T-helper 9 cell (primary cell): ENCODE data around the gene ZNF581.

Source experiments
- DNase-seq: peaks from one replicate; pipeline ENCODE4 v3.0.0-alpha.2; 2020

The ZNF581 gene

GRCh38 chr19:55633861-55634260 lies 9.6 kb upstream of the ZNF581 start:
- DNase-seq, result no peak

DNA sequence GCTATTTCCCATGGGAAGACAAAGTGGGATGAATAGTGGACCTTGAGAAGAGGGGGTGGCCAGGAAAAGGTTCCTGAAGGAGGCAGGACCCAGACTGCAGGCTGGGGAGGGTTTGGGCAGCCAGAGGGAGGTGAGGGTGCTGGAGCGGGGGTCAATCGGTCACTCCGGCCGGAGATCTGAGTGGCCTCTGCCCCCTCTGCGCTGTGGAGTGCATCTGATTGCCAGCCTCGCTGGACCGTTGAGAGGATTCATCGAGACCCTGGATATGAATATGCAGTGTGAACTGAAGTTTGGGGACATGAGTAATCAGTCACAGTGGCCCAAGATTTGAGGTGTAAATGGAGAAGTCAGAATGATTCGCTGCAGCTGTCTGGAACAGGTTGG lies 8.1 kb upstream of the ZNF581 start:
- no peak for DNase-seq

DNA sequence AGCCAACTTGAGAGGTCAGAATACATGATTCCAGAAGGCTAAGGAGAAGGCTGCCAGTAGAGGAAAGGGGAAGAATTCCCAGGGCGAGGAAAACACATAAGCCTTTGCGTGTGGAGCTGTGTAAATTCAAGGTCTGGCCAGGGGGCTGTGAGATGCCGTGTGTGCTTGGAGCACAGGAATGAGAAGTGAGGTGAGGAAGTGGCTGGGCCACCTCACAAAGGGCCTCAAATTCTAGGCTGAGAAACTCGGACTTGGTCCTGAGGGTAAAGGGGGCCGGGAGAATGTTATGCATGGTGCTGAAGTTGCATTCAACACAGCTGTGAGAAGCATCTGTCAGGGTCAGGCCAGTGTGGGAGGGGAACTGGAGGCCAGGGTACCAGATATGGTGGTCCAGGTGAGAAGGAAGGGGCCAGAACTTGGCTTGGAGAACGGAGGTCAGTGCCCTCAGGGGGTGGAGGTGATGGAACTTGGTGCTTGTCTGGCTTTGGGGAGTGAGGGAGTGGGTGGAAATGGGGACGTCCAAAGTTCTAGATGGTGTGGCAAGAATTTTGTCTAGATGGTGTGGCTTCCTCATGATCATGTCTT lies 7.5 kb upstream of the ZNF581 start:
- no peak for DNase-seq

GRCh38 chr19:55636723-55637122 lies 6.7 kb upstream of the ZNF581 start:
- no peak for DNase-seq

DNA sequence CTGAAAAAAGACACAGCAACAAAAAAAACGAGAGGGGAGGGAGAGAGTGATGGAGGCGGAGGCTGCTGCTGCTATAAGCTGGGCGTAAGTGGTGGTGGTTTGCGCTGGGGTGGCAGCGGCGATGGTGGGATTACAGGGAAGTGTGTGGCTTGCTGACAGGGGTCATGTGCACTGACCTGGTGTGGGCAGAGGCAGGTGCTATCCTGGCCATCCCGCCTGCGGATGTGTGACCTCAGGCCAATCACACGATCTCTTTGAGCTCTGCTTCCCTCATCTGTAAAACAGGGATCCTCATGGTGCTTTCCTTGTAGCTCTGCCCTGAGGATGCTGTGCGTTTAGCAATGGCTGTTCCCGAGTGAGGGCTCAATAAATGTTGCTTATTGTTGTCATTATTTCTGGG lies 5.9 kb upstream of the ZNF581 start:
- DNase-seq, result no peak

GRCh38 chr19:55638864-55639359 lies 4.5 kb upstream of the ZNF581 start:
- DNase-seq, result peak; percentile 46

DNA sequence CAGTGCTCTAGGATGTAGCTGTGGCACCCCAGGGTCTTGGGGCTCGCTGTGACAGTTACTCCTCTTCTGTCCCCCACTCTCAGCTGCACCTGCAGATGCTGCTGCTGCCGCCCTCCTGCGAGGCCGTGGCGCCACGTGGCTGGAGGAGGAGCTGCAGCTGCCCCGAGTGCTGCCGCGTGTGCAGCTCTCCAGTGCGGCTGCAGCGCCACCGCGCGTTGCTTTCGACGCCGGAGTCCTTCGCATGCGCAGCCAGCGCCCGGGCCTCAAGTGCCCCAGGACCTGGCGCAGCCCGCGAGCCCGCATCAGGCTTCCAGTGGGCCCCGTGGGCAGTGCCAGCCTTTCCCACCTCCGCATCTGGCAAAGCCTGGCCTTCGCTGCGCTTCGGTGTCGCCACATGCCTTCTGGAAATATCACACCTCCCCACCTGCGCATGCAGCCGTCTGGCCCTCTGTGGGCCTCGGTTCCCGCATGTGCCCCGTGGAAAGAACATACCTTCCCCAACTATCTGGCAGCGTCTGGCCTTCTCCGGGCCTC lies 3.3 kb upstream of the ZNF581 start:
- peak; percentile 54 for DNase-seq

- DNase-seq, result peak; percentile 34
Measured at GRCh38 chr19:55640577-55641425, 2.6 kb upstream of the ZNF581 start, which contains the start of gene ZNF580. ZNF580 (plus strand) TSS chr19:55641002; CDS start chr19:55642509, 1,507 bp downstream.

- DNase-seq, result no peak
Measured at GRCh38 chr19:55641426-55642152, 1.9 kb upstream of the ZNF581 start.

DNA sequence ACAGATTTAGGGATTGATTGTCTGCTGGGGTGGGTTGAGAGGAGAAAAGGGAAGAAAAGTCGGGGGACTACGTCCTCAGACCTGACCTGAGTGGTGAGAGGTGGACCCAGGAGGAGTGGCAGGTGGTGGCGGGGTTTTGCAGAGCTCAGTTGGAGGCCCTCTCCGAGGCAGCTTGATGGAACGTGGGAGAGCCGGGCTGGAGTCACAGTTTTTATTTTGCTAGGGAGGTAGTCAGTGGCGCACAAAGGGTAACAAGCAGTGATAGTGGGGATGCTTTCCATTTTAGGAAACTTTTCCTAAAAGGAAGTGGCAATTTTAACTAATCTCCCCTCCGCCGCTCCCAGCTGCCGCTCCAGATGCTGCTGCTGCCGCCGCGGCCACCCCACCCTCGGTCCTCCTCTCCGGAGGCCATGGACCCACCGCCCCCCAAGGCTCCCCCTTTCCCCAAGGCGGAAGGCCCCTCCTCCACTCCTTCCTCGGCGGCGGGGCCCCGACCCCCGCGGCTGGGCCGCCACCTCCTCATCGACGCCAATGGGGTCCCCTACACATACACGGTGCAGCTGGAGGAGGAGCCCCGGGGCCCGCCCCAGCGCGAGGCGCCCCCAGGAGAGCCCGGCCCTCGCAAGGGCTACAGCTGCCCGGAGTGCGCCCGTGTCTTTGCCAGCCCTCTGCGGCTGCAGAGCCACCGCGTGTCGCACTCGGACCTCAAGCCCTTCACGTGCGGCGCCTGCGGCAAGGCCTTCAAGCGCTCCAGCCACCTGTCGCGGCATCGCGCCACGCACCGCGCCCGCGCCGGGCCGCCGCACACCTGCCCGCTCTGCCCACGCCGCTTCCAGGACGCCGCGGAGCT lies 1.1 kb upstream of the ZNF581 start:
- DNase-seq, result no peak

DNA sequence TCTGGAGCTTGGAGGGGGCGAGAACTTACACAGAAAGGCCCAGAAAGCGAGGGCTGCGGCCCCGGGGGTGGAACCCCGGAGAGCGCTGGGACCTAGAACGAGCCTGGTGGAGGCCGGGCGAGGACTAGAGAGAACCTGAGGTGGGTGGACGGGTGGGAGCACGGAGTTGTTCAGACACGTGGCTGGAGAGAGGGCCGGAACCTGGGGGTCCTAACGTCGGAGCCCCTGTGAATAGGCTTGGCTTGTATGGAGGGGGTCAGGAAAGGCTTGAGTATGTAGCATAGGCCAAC lies 383 bp downstream of the ZNF581 start:
- DNase-seq, result no peak

GRCh38 chr19:55644191-55644833 lies 863 bp downstream of the ZNF581 start:
- DNase-seq, result no peak

DNA sequence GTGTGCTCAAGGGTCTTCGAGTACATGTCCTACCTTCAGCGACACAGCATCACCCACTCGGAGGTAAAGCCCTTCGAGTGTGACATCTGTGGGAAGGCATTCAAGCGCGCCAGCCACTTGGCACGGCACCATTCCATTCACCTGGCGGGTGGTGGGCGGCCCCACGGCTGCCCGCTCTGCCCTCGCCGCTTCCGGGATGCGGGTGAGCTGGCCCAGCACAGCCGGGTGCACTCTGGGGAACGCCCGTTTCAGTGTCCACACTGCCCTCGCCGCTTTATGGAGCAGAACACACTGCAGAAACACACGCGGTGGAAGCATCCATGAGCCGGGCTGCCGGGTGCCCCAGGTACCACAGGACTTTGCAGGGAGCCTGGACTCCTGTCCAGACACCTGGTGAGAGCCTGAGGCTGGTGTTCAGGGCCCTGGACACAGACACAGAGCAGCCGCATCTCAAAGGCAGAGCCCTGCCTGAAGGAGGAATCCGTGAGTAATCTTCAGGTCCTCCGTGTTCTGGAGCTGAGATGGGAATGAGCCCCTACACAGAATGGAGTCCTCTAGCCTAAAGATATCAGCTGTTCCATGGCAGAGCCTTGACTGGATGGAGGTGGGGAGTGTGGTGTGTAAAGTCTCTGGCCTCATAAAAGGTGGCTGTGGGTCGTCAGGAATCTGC lies 1.5 kb downstream of the ZNF581 start:
- DNase-seq, result no peak

GRCh38 chr19:55645512-55645881 lies 2.0 kb downstream of the ZNF581 start:
- no peak for DNase-seq

DNA sequence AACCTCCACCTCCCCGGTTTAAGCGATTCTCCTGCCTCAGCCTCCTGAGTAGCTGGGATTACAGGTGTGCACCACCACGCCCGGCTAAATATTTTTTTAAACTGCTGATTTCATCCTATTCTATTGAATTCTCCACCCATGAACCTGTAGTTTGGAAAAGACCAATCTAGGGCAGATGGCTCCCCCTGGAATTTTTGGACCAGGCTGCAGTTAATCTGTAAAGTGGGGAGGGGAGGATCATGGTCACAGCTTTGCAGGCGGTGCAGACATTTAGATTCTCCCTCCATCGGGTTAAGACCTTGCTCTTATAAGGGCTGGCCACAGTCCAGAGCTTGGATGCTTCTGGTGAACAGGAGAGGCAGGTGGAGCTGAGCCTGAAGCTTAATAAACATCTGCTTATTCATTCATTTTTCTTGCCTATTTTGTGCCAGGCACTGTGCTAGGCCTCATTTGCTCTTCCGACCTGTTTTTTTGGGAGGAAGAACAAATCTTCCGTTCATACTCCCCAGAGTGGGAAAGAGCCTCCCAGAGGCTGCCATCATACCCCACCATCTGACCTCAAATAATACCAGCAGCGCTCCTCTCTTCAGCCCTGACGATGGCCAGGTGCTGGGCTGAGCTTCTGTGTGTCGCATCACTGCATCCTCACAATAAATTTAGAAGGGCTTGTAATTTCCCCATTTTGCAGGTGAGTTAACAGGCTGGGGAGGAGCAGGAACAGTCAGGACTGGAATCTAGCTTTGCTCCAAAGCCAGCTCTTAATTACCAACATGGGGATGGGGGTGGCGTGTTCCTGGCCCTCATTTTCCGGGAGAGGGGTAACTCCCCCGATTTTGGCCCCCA lies 3.7 kb downstream of the ZNF581 start:
- no peak for DNase-seq

- no peak for DNase-seq
Measured at GRCh38 chr19:55647732-55648584, 4.5 kb downstream of the ZNF581 start, which contains the start of gene CCDC106. CCDC106 (plus strand) TSS chr19:55648212; CDS start chr19:55649047, 835 bp downstream.

DNA sequence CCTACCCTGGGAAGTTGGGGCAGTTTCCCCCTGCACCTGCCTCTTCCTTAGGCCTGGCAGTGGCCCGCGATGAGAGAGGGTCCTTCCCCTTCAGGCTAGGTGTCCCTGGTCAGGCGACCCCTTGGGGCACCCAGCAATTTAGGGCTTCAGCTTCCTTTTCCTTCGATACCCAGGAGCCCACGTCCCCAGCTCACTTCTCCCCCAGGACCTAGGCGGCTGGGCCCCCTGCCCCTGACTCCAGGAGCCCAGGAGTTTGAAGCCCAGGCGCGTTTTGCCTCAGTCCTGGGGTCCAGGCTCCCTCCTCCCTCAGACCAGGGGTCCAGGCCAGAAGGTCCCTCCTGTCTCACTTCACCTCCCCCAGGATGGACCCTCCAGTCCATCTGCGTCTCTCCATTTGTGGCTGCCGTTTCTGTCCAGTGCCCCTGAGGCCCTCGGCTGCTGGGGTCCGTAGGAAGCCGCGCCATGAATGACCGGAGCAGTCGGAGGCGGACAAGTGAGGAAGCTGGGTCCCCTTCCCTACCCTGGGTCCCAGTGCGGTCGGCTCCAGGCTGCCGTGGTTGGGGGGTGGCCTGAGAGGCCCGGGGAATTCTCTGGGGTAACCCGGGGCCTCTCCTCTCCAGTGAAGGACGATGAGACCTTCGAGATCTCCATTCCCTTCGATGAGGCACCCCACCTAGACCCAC lies 5.3 kb downstream of the ZNF581 start:
- no peak for DNase-seq

- no peak for DNase-seq
Measured at GRCh38 chr19:55649268-55650125, 6.0 kb downstream of the ZNF581 start.
